ENCODE data around the gene SLK. TPM values are rescaled to one million over a fixed set of nuclear protein-coding genes. Genes with fewer than 3 reads are reported as not detected.

Gene SLK
- total RNA-seq, 1 donor from 2014 or later = 122 TPM

DNA sequence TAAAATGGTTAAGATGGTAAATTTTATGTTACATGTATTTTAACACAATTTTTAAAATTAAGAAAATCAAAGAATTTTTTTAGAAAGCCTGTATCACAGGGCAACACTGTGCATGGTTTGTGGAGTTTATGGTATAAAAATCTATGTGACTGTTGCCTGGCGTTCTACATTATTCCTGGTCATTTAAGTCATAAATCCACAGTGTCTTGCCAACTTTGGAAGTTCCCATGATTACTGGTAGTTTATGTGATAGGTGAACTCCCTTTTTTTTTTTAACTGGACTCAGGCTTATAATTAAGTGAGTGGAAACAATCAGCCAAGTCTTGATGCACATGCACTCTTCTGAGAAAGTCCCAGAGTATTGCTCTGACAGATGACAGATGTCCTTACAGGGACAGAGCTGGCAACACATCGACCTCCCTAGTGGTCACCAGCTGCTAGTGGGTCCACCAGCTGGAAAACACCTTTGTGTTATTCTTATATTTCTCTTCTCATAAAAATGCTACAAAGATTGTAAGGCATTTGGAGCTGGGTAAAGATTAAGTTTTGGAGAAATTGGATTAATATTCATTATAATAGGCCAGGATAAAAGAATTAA, 40.1 kb upstream of the SLK start:
- Mint-ChIP-seq H3K4me3 (ENCODE audit: unreplicated experiment) (peak overlapping the region; percentile 80), H3K9me3 (ENCODE audit: unreplicated experiment) (peaks cover 19% of the 10 kb centered on the region), H3K4me1 (ENCODE audit: low read depth, unreplicated experiment) (peaks cover 52% of the 10 kb centered on the region), H3K36me3 (ENCODE audit: unreplicated experiment) (no peaks in the 10 kb centered on the region), H3K27me3 (ENCODE audit: unreplicated experiment) (peaks cover 11% of the 10 kb centered on the region), H3K27ac (ENCODE audit: unreplicated experiment) (peak overlapping the region; percentile 99)
- TF ChIP-seq, protein P1, sequence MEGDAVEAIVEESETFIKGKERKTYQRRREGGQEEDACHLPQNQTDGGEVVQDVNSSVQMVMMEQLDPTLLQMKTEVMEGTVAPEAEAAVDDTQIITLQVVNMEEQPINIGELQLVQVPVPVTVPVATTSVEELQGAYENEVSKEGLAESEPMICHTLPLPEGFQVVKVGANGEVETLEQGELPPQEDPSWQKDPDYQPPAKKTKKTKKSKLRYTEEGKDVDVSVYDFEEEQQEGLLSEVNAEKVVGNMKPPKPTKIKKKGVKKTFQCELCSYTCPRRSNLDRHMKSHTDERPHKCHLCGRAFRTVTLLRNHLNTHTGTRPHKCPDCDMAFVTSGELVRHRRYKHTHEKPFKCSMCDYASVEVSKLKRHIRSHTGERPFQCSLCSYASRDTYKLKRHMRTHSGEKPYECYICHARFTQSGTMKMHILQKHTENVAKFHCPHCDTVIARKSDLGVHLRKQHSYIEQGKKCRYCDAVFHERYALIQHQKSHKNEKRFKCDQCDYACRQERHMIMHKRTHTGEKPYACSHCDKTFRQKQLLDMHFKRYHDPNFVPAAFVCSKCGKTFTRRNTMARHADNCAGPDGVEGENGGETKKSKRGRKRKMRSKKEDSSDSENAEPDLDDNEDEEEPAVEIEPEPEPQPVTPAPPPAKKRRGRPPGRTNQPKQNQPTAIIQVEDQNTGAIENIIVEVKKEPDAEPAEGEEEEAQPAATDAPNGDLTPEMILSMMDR (IDR thresholded peaks at IDR 0.05; ENCODE audit: partially characterized antibody, unreplicated experiment) = peak; percentile 31
- DNase-seq = peak; percentile 49

DNA sequence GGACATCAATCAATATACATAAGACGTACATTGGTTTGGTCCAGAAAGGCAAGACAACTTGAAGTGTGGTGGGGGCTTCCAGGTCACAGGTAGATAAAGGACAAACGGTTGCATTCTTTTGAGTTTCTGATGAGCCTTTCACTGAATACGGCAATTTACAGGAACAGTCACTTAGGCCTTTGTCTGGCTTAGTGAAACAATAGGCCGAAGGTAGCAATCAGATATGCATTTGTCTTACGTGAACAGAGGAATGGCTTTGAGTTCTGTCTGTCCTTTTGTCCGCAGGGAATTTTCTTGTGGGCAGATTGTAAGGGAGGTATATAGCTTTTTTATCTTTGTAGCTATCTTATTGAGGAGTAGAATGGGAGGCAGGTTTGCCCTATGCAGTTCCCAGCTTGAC, 38.2 kb upstream of the SLK start:
- H3K4me3 Mint-ChIP-seq (ENCODE audit: unreplicated experiment) = peak overlapping the region; percentile 78
- peaks cover 19% of the 10 kb centered on the region for H3K27me3 Mint-ChIP-seq (ENCODE audit: unreplicated experiment)
- peak overlapping the region; percentile 99 for H3K27ac Mint-ChIP-seq (ENCODE audit: unreplicated experiment)
- TF ChIP-seq, protein P1 (IDR thresholded peaks at IDR 0.05; ENCODE audit: partially characterized antibody, unreplicated experiment) = no peak
- no peaks in the 10 kb centered on the region for H3K36me3 Mint-ChIP-seq (ENCODE audit: unreplicated experiment)
- DNase-seq = no peak
- peaks cover 69% of the 10 kb centered on the region for H3K4me1 Mint-ChIP-seq (ENCODE audit: low read depth, unreplicated experiment)
- H3K9me3 Mint-ChIP-seq (ENCODE audit: unreplicated experiment) = peaks cover 29% of the 10 kb centered on the region

DNA sequence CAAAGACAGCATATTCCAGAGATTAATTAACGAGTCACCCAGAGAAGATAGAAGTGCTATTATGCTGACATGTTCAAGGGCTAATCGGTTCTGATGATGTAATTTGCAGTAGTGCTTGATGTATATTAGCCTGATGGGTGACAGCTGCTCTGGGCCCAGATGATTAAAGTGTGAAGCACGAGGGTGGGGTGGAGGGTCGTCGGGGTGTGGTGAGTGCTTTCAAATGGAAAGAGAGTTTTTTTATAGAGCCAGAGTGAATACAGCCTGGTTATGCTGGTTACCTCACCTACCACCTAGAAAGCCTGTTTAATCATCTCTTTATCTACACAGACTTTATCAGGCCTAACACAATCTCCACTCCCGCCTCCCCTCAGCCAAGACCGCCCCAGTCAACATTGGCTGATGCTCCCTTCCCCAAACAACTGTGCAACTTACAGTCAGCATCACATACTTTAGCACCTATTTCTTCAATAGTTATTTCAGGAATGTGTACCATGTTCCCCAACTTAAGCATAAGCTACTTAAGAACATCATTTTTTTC, 37.5 kb upstream of the SLK start:
- H3K36me3 Mint-ChIP-seq (ENCODE audit: unreplicated experiment) = no peaks in the 10 kb centered on the region
- H3K27ac Mint-ChIP-seq (ENCODE audit: unreplicated experiment) = peak overlapping the region; percentile 99
- TF ChIP-seq, protein P1 (IDR thresholded peaks at IDR 0.05; ENCODE audit: partially characterized antibody, unreplicated experiment) = no peak
- peak; percentile 69 for DNase-seq
- peaks cover 70% of the 10 kb centered on the region for H3K4me1 Mint-ChIP-seq (ENCODE audit: low read depth, unreplicated experiment)
- H3K27me3 Mint-ChIP-seq (ENCODE audit: unreplicated experiment) = peaks cover 19% of the 10 kb centered on the region
- peak overlapping the region; percentile 78 for H3K4me3 Mint-ChIP-seq (ENCODE audit: unreplicated experiment)
- peaks cover 29% of the 10 kb centered on the region for H3K9me3 Mint-ChIP-seq (ENCODE audit: unreplicated experiment)

DNA sequence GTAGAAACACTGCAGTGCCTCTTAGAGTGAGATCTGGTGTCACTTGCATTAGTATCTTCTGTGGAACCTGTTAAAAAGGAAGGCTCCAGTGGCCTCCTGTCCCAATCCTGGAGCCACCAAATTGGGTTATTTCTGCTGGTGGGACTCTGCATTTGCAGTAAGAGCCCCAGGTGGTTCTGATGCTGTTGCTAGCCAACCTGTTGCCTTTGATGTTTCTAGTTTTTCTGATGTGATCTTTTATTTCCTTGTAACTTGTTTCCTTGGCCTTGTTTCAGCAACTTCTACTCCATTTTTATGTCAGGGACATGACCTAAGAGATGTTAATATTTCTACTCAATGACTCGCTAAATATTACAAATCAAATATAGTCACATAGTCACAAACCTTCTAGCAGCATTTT, 36.5 kb upstream of the SLK start:
- Mint-ChIP-seq H3K4me1 (ENCODE audit: low read depth, unreplicated experiment) (peaks cover 70% of the 10 kb centered on the region), H3K36me3 (ENCODE audit: unreplicated experiment) (no peaks in the 10 kb centered on the region), H3K27me3 (ENCODE audit: unreplicated experiment) (peaks cover 19% of the 10 kb centered on the region), H3K4me3 (ENCODE audit: unreplicated experiment) (peak overlapping the region; percentile 69), H3K9me3 (ENCODE audit: unreplicated experiment) (peaks cover 29% of the 10 kb centered on the region), H3K27ac (ENCODE audit: unreplicated experiment) (peak overlapping the region; percentile 98)
- no peak for DNase-seq
- TF ChIP-seq, protein P1 (IDR thresholded peaks at IDR 0.05; ENCODE audit: partially characterized antibody, unreplicated experiment) = no peak

DNA sequence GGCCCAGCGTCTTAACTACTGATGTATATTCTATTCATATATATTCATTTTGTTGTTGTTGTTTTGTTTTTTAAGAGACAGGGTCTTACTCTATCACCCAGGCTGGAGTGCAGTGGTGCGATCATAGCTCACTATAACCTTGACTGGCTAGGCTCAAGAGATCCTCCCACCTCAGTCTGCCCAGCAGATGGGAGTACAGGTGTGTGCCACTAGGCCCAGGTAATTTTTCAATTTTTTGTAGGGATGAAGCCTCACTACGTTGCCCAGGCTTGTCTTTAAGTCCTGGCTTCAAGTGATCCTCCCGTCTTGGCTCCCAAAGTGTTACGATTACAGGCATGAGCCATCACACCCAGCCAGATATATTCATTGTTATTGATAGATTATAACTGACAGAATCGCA, 36.1 kb upstream of the SLK start:
- no peaks in the 10 kb centered on the region for H3K36me3 Mint-ChIP-seq (ENCODE audit: unreplicated experiment)
- H3K27me3 Mint-ChIP-seq (ENCODE audit: unreplicated experiment) = peaks cover 19% of the 10 kb centered on the region
- H3K27ac Mint-ChIP-seq (ENCODE audit: unreplicated experiment) = peak overlapping the region; percentile 98
- DNase-seq = no peak
- peaks cover 66% of the 10 kb centered on the region for H3K4me1 Mint-ChIP-seq (ENCODE audit: low read depth, unreplicated experiment)
- TF ChIP-seq, protein P1 (IDR thresholded peaks at IDR 0.05; ENCODE audit: partially characterized antibody, unreplicated experiment) = no peak
- H3K9me3 Mint-ChIP-seq (ENCODE audit: unreplicated experiment) = peaks cover 29% of the 10 kb centered on the region
- H3K4me3 Mint-ChIP-seq (ENCODE audit: unreplicated experiment) = peak overlapping the region; percentile 58

All from glutamatergic neuron (in vitro differentiated cells).